ENCODE data around the gene PRUNE2. TPM values are rescaled to one million over a fixed set of nuclear protein-coding genes. Genes with fewer than 3 reads are reported as not detected.
"Not testable (repeated sequence)": the region's sequence is repeated elsewhere in the genome, so short reads cannot be mapped to it uniquely, and the experiment has no call there.

PRUNE2 gene
- total RNA-seq (ENCODE audit: low replicate concordance) = 3.3 and 6.9 TPM in 2 replicates
- long read RNA-seq, partial matches to known transcripts = 0 of 3 reads
- long read RNA-seq, other reads (novel, unspliced or antisense) = 2 of 3 reads

- Mint-ChIP-seq H3K36me3 (no peaks in the 10 kb centered on the region), H3K27me3 (peaks cover 90% of the 10 kb centered on the region), H3K4me3 (peak within 1 kb of the TSS; percentile 85), H3K9me3 (no peaks in the 10 kb centered on the region), H3K4me1 (ENCODE audit: unreplicated experiment) (peaks cover 7% of the 10 kb centered on the region), H3K27ac (no peak within 1 kb of the TSS)
- peak; percentile 87 for DNase-seq (ENCODE audit: extremely low spot score, unreplicated experiment)
- no peak for TF ChIP-seq CTCF (conservative IDR thresholded peaks at IDR 0.05)
Measured at GRCh38 chr9:76905791-76906646, at the start of gene PRUNE2. TSS of gene PRUNE2 (minus strand) at chr9:76906114. CDS start at chr9:76905963, 151 bp downstream.

- H3K9me3 Mint-ChIP-seq; H3K4me3 Mint-ChIP-seq; H3K4me1 Mint-ChIP-seq (ENCODE audit: unreplicated experiment); H3K27ac Mint-ChIP-seq; H3K27me3 Mint-ChIP-seq; DNase-seq (ENCODE audit: extremely low spot score, unreplicated experiment); H3K36me3 Mint-ChIP-seq: not testable (repeated sequence)
Measured at GRCh38 chr9:76955406-76955805, 49.5 kb upstream of the PRUNE2 start.

GRCh38 chr9:76949865-76950264 lies 44.0 kb upstream of the PRUNE2 start:
- Mint-ChIP-seq H3K27ac (no peak overlapping the region), H3K27me3 (peaks cover 7% of the 10 kb centered on the region), H3K36me3 (no peaks in the 10 kb centered on the region), H3K4me3 (no peak overlapping the region), H3K4me1 (ENCODE audit: unreplicated experiment) (no peaks in the 10 kb centered on the region), H3K9me3 (no peaks in the 10 kb centered on the region)
- no peak for TF ChIP-seq CTCF (conservative IDR thresholded peaks at IDR 0.05)
- no peak for DNase-seq (ENCODE audit: extremely low spot score, unreplicated experiment)

- no peak for DNase-seq (ENCODE audit: extremely low spot score, unreplicated experiment)
- Mint-ChIP-seq H3K4me1 (ENCODE audit: unreplicated experiment) (no peaks in the 10 kb centered on the region), H3K9me3 (no peaks in the 10 kb centered on the region), H3K27ac (no peak overlapping the region), H3K4me3 (no peak overlapping the region), H3K36me3 (no peaks in the 10 kb centered on the region), H3K27me3 (peaks cover 6% of the 10 kb centered on the region)
- no peak for TF ChIP-seq CTCF (conservative IDR thresholded peaks at IDR 0.05)
Measured at GRCh38 chr9:76944011-76944410, 38.1 kb upstream of the PRUNE2 start.

GRCh38 chr9:76943054-76943453 lies 37.1 kb upstream of the PRUNE2 start:
- peaks cover 9% of the 10 kb centered on the region for H3K27me3 Mint-ChIP-seq

More at GRCh38 chr9:76943054-76943453, 37.1 kb upstream of the PRUNE2 start:
- H3K4me3 Mint-ChIP-seq = no peak overlapping the region
- no peaks in the 10 kb centered on the region for H3K36me3 Mint-ChIP-seq
- TF ChIP-seq CTCF (conservative IDR thresholded peaks at IDR 0.05) = no peak
- no peaks in the 10 kb centered on the region for H3K9me3 Mint-ChIP-seq
- H3K4me1 Mint-ChIP-seq (ENCODE audit: unreplicated experiment) = no peaks in the 10 kb centered on the region
- no peak for DNase-seq (ENCODE audit: extremely low spot score, unreplicated experiment)
- no peak overlapping the region for H3K27ac Mint-ChIP-seq

Measured in type B pancreatic cell (in vitro differentiated cells).